GM12878 (cell line): ENCODE data around the gene ATAD5. TPM values are rescaled to one million over a fixed set of nuclear protein-coding genes. Genes with fewer than 3 reads are reported as not detected.
"Not testable (repeated sequence)": the region's sequence is repeated elsewhere in the genome, so short reads cannot be mapped to it uniquely, and the experiment has no call there.

Source experiments
- ATAC-seq: fragments of 200-7000 bp; cut with Tn5 transposase; 3 replicates; pipeline ENCODE4 v1.9.1; 2020; ENCODE audit warnings: mild to moderate bottlenecking, moderate library complexity
- BruUV-seq: library from RNA; stranded (reverse); fragments of 400-500 nt; replicated peaks from 2 replicates; lab custom pipeline; 2021; lab: Mats Ljungman, UMichigan
- CTCF ChIA-PET: fragments of 300-600 bp; sonication (Branson Sonifier 250); formaldehyde crosslinking; extraction: SDS; loops from one replicate; lab custom pipeline; 2021; ENCODE audit warnings: inconsistent platforms; lab: Yijun Ruan, JAX
- POLR2A ChIA-PET: fragments of 350-600 bp; formaldehyde crosslinking; extraction: SDS; loops from one replicate; lab custom pipeline; 2021; ENCODE audit warnings: inconsistent platforms; lab: Charles Lee
- RAD21 ChIA-PET: fragments of 300-600 bp; sonication (Branson Sonifier 250); formaldehyde crosslinking; loops from one replicate; lab custom pipeline; 2023; ENCODE audit warnings: antibody characterized with exemption; ENCODE audit not compliant: unreplicated experiment; lab: Charles Lee
- SMC1A ChIA-PET: fragments of 300-600 bp; sonication (Branson Sonifier 250); formaldehyde crosslinking; loops from one replicate; lab custom pipeline; 2023; ENCODE audit not compliant: unreplicated experiment, uncharacterized antibody; lab: Charles Lee
- DNase-seq: peaks from one replicate; pipeline ENCODE4 v3.0.0-alpha.2; 2011; ENCODE audit warnings: low read depth, low spot score
- FAIRE-seq: peaks from 3 replicates; lab custom pipeline; 2011; peaks lifted over from hg19 to GRCh38; lab: Jason Lieb, UNC
- H2AFZ ChIP-seq: 2 replicates; pipeline ENCODE4 v1.6.0; 2011; ENCODE audit warnings: low read depth, low read length, control low read depth; ENCODE audit not compliant: control insufficient read depth
- H3K27ac ChIP-seq: 2 replicates; pipeline ENCODE4 v1.5.1; 2011; ENCODE audit warnings: control low read depth; ENCODE audit not compliant: control insufficient read depth, insufficient read depth
- H3K27me3 ChIP-seq, 2 experiments: replicated peaks in 1 of 2; 2 replicates each; pipeline versions ENCODE4 v1.6.0 to v1.6.1; 2011; ENCODE audit warnings: low read length in 1 of 2; ENCODE audit not compliant: control insufficient read depth in 2 of 2, insufficient read depth in 2 of 2
- H3K36me3 ChIP-seq, 2 experiments: 2 replicates each; pipeline ENCODE4 v1.5.1; 2011; ENCODE audit warnings: low read length in 1 of 2; ENCODE audit not compliant: control insufficient read depth in 2 of 2, insufficient read depth in 2 of 2
- H3K4me1 ChIP-seq: 2 replicates; pipeline ENCODE4 v1.6.1; 2011; ENCODE audit warnings: mild to moderate bottlenecking, low read length, moderate library complexity, mixed read lengths; ENCODE audit not compliant: control insufficient read depth, insufficient read depth
- H3K4me2 ChIP-seq: 2 replicates; pipeline ENCODE4 v1.6.0; 2011; ENCODE audit warnings: control low read depth; ENCODE audit not compliant: control insufficient read depth, insufficient read depth
- H3K4me3 ChIP-seq: fragments of 200-600 bp; sonication (generic); 2 replicates; pipeline ENCODE4 v1.5.1; 2016
- H3K79me2 ChIP-seq: 2 replicates; pipeline ENCODE4 v1.6.0; 2011; ENCODE audit warnings: low read length; ENCODE audit not compliant: control insufficient read depth, insufficient read depth
- H3K9ac ChIP-seq: 2 replicates; pipeline ENCODE4 v1.8.0; 2011; ENCODE audit warnings: low read length, control low read depth, mixed read lengths; ENCODE audit not compliant: control insufficient read depth, insufficient read depth
- H3K9me3 ChIP-seq: replicated peaks from 3 replicates; pipeline ENCODE4 v1.5.1; 2011; ENCODE audit warnings: mild to moderate bottlenecking, low read length; ENCODE audit not compliant: control insufficient read depth, insufficient read depth
- H4K20me1 ChIP-seq: 2 replicates; pipeline ENCODE4 v1.6.0; 2011; ENCODE audit not compliant: control insufficient read depth, insufficient read depth
- EP300 ChIP-seq, 2 experiments: fragments of 150-350 bp in 1 of 2; IDR thresholded peaks; 2 replicates each; pipeline ENCODE4 v1.6.1; 2011 to 2012; ENCODE audit warnings: low read depth in 2 of 2, low read length in 2 of 2, borderline replicate concordance in 1 of 2, improper control_type of control experiment in 1 of 2, inconsistent platforms in 1 of 2; ENCODE audit not compliant: control insufficient read depth in 1 of 2
- EZH2 ChIP-seq: IDR thresholded peaks from 2 replicates; pipeline ENCODE4 v1.6.1; 2012; ENCODE audit warnings: low read depth, mild to moderate bottlenecking, control low read depth, inconsistent platforms, low read length, borderline replicate concordance; ENCODE audit not compliant: control insufficient read depth
- HDGF ChIP-seq: fragments of 450-650 bp; IDR thresholded peaks from 2 replicates; pipeline ENCODE4 v1.6.1; 2016; ENCODE audit warnings: antibody characterized with exemption
- NFIC ChIP-seq: IDR thresholded peaks from 2 replicates; pipeline ENCODE4 v1.6.1; 2012; ENCODE audit warnings: low read depth, mild to moderate bottlenecking, inconsistent platforms, low read length, moderate library complexity
- SIN3A ChIP-seq: IDR thresholded peaks from 2 replicates; pipeline ENCODE4 v1.6.1; 2012; ENCODE audit warnings: low read depth, low read length, improper control_type of control experiment
- SMAD5 ChIP-seq: IDR thresholded peaks from 2 replicates; pipeline ENCODE4 v1.6.1; 2016; ENCODE audit warnings: antibody characterized with exemption, low read depth
- SPI1 ChIP-seq: IDR thresholded peaks from 2 replicates; pipeline ENCODE4 v1.6.1; 2011; ENCODE audit warnings: low read depth, mild to moderate bottlenecking, low read length, moderate library complexity, borderline replicate concordance; ENCODE audit not compliant: insufficient read depth
- SRF ChIP-seq, 2 experiments: IDR thresholded peaks; 2 replicates each; pipeline ENCODE4 v1.6.1; 2011; ENCODE audit warnings: low read depth in 2 of 2, low read length in 2 of 2, mild to moderate bottlenecking in 1 of 2, moderate library complexity in 1 of 2
- TBL1XR1 ChIP-seq: IDR thresholded peaks from 2 replicates; pipeline ENCODE4 v1.6.1; 2012; ENCODE audit warnings: low read depth, low read length, improper control_type of control experiment
- TCF3 ChIP-seq: IDR thresholded peaks from 2 replicates; pipeline ENCODE4 v1.6.1; 2012; ENCODE audit warnings: low read depth, mild to moderate bottlenecking, low read length, borderline replicate concordance; ENCODE audit not compliant: insufficient read depth
- ZBED1 ChIP-seq: IDR thresholded peaks from 2 replicates; pipeline ENCODE4 v1.6.1; 2016; ENCODE audit warnings: borderline replicate concordance
- WGBS: methylation state at CpG from one replicate; pipeline ENCODE4 v1.1.6; 2016; ENCODE audit warnings: low lambda C conversion rate; ENCODE audit not compliant: insufficient replicate concordance, insufficient coverage; ENCODE audit errors: missing lambda C conversion rate; 5-methylcytosine and 5-hydroxymethylcytosine counted together
- in situ Hi-C: fragments of 300-500 bp; cut with MboI; formaldehyde crosslinking; loops from 9 replicates; pipeline ENCODE4 v1.14.3; 2018; ENCODE audit warnings: mixed read lengths
- intact Hi-C: fragments of 100-400 bp; cut with micrococcal nuclease; formaldehyde crosslinking; loops from one replicate; pipeline ENCODE4 v1.14.2; 2022; ENCODE audit not compliant: unreplicated experiment
- polyA plus RNA-seq, 11 experiments: library from polyadenylated mRNA; depleted of rRNA in 4 of 11; unstranded in 6 of 11; stranded (reverse) in 5 of 11; fragments of >200 nt; fragmentation: Nextera tagmentation in 4 of 11; fragmentation: Illumina TruSeq in 1 of 11; extraction: Ambion mirVana in 4 of 11; extraction: Trizol in 1 of 11; gene quantifications; 1 replicate in 1 of 11; 2 replicates in 10 of 11; pipeline versions ENCODE4 v1.2.1 to v1.2.3, GENCODE V29; 2011 to 2016; ENCODE audit warnings: inconsistent platforms in 2 of 11, missing spikeins in 2 of 11, low read depth in 1 of 11
- total RNA-seq, 4 experiments: library from RNA; depleted of rRNA in 3 of 4; stranded (reverse); fragments of >200 nt in 3 of 4; fragmentation: Illumina TruSeq in 1 of 4; extraction: Trizol in 1 of 4; gene quantifications; 2 replicates each; pipeline versions ENCODE4 v1.2.1 to v1.2.3, GENCODE V29; 2013 to 2021

ATAD5 gene
- total and polyA plus RNA-seq, 10 of the 15 experiments (the other 5 are each of a cell fraction or from before 2014, with no cell fraction given): 3.8 to 19.7 (median 13.2) TPM

GRCh38 chr17:30906101-30906911 lies 74.5 kb downstream of the ATAD5 start, which contains the start of gene TEFM (continued):
- peak; percentile 76; the same call in 1 of the 2 replicates for TF ChIP-seq SIN3A
- no peak for TF ChIP-seq EZH2
- peak; percentile 71; the same call in 1 of the 2 replicates for TF ChIP-seq SMAD5
- TF ChIP-seq TCF3: peak; percentile 68; the same call in 1 of the 2 replicates
- TF ChIP-seq TBL1XR1: 0 out of 2 replicates have a peak, but pooled peaks have one; percentile 30
- TF ChIP-seq SRF (IDR thresholded peaks at IDR 0.05; ENCODE audit: low read depth in 2 of 2, low read length in 2 of 2): peak; percentile 60 to 92; a peak in 3 of 4 replicates
- no peak for TF ChIP-seq EP300 (IDR thresholded peaks at IDR 0.05; ENCODE audit: borderline replicate concordance in 1 of 2, control insufficient read depth in 1 of 2, low read depth in 2 of 2, low read length in 2 of 2)
- 0 out of 2 replicates have a peak, but pooled peaks have one; percentile 30 for TF ChIP-seq NFIC
- no peak for TF ChIP-seq HDGF

GRCh38 chr17:30908717-30909420 lies 77.1 kb downstream of the ATAD5 start:
- WGBS: 64% methylated on average over 3 of the region's 3 CpGs
- H2AFZ ChIP-seq: no peak overlapping the region
- ATAC-seq (no peak), DNase-seq (no peak), FAIRE-seq (peak; percentile 62)
- peak overlapping the region; percentile 36 for H3K4me2 ChIP-seq
- in situ Hi-C loops: no loop called here
- no peaks in the 10 kb centered on the region for H3K9me3 ChIP-seq
- no peak overlapping the region for H3K4me3 ChIP-seq
- ChIA-PET POLR2A (interaction anchor here (0.6 kb wide), 1 partner anchor 24 kb away, joined by 3 read pairs; no protein-coding TSS in a partner anchor), CTCF (no interaction called here), RAD21 (interaction anchor here (0.6 kb wide), 1 partner anchor 60 kb away, joined by 3 read pairs; no protein-coding TSS in a partner anchor), SMC1A (interaction anchor here (0.9 to 1.5 kb wide), 2 partner anchors 46 to 59 kb away, joined by 3 read pairs; no protein-coding TSS in a partner anchor)
- H3K27me3 ChIP-seq: no peaks in the 10 kb centered on the region
- H3K27ac ChIP-seq: no peak overlapping the region
- TF ChIP-seq ZBED1 (no peak), SPI1 (peak; percentile 75)
- no peak overlapping the region for H3K9ac ChIP-seq
- no TSS peak for BruUV-seq
- H3K79me2 ChIP-seq: peaks cover 18% of the 10 kb centered on the region
- intact Hi-C loops: loop anchor here (10.0 kb wide), 1 partner anchor 166 kb away; no protein-coding TSS in a partner anchor
- H4K20me1 ChIP-seq: no peaks in the 10 kb centered on the region
- peaks cover 10% of the 10 kb centered on the region for H3K4me1 ChIP-seq
- no peaks in the 10 kb centered on the region for H3K36me3 ChIP-seq

GRCh38 chr17:30910151-30910550 lies 78.4 kb downstream of the ATAD5 start:
- H4K20me1 ChIP-seq, H3K36me3 ChIP-seq, BruUV-seq, FAIRE-seq, intact Hi-C loops, RAD21 ChIA-PET, H2AFZ ChIP-seq, H3K9me3 ChIP-seq, H3K4me3 ChIP-seq, POLR2A ChIA-PET, H3K27ac ChIP-seq, H3K4me1 ChIP-seq, DNase-seq, H3K27me3 ChIP-seq, ATAC-seq, H3K9ac ChIP-seq, H3K4me2 ChIP-seq: not testable (repeated sequence)
- in situ Hi-C loops: loop anchor here (10.0 kb wide), 1 partner anchor 305 kb away; no protein-coding TSS in a partner anchor
- H3K79me2 ChIP-seq: peaks cover 14% of the 10 kb centered on the region
- 87% methylated on average over 7 of the region's 7 CpGs for WGBS
- ChIA-PET SMC1A (interaction anchor here (1.0 to 1.5 kb wide), 5 partner anchors 15 to 315 kb away, joined by 3 read pairs; partner anchors contain the start of gene RNF135), CTCF (interaction anchor here (0.7 kb wide), 1 partner anchor 159 kb away, joined by 3 read pairs; no protein-coding TSS in a partner anchor)
